Islet of Langerhans (tissue), 1 donor: Measurements from ENCODE around the gene CSTB.
"Not testable (repeated sequence)": the region's sequence is repeated elsewhere in the genome, so short reads cannot be mapped to it uniquely, and the experiment has no call there.

Experiments used
- FAIRE-seq: peaks from one replicate; lab custom pipeline; 2011; peaks lifted over from hg19 to GRCh38; lab: Jason Lieb, UNC

CSTB gene, protein sequence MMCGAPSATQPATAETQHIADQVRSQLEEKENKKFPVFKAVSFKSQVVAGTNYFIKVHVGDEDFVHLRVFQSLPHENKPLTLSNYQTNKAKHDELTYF

DNA sequence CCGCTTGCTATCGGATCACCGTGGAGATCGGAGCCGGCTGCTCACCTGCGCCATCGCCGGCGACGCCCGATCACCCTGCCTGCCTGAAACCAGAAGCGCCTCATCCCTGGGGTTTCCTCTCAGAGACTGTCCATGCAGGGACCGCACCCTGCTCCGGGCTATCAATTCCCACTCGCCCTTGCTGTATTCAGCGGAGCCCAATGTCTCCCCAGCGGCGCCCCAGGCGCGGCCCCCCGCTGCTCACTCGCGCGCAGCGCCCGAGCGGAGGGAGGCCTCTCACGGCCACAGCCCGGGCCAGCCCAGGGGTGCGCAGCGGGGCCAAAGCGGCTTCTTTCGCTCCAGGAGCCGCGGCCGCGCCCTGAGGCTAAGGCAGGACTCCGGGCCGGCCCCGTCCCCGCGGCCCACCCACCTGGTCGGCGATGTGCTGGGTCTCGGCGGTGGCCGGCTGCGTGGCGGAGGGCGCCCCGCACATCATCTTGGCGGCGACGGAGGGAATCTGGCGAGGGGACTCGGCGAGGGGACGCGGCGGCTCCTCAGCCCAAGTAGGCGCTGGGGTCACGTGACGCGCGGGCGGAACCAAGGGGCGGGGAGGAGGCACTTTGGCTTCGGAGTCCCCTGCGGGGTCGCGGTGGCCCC lies at the start of gene CSTB:
Gene CSTB (minus strand): TSS at position 514 of the 636 bp plus-strand sequence. CDS start 39 bp downstream, at position 475.
- FAIRE-seq = no peak

DNA sequence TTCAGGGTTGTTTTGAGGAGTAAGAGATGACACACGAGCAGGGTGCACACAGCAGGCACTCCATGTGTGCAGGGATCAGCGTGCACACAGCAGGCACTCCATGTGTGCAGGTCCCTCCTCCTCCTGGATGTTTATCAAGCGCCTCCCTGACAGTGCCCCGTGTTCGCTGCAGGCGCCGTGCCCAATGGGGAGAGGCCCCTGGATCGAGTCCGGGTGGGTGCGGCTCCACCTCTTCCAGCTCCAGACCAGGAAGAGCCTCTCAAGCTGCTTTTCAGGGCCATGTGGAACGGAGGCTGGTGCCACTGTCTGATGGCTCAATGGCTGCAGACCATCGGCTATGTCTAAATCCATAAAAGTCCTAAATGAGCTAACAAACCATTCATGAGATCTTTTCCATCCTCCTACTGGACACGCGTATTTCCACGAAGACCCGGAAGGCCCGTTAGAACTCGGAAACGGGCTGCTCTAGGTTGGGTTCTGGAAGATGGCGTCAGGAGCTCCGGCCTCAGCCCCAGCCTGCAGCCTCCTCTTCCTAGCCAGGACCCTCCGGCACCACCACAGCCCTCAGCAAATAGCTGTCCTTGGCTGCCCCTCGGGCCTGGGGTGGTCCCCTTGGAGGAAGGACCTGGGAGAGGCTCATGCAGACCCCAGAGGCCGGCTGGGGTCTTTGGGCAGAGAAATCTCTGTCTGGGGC lies 49.3 kb upstream of the CSTB start:
- no peak for FAIRE-seq

DNA sequence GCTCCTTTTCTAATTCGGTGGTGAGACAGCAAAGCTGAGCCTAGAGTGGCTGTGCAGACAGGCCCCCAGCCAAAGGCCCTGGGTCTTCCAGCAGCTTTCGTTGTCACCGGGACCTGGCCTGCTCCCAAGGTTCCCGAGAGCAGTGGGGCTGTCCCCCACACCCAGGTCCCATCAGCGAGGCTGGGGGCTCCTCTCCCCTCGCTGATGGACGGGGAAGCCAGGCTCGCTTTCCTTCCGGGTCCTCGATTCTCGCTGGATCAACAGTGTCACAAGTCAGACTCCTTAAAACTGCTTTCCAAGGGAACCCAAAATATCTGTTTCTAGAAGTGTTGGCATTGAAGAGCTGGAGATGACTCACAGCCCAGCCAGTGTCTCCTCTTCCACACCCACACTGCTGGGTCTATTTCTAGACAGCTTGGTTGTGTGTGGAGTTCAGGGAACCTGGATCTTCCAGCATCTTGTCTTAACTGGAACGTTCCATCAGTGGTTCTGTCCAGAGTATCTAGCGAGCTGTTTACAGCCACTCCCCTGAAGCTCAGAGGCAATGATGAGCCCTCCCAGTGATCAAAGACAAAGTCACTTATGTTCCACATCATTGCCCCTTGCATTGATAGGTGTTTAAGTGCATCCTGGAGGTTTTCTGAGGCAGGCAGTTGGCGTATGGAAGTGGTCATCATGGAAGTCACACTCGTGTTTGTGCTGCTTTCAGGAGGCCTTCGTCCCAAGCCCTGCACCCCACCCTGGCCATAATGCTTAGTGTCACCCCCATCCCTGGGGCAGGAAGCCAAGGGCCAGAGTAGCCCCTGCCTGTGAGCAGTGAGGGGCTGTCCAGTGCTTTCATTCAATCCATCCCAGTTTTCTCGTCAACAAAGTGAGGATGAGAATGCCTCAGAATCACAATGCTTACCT lies 48.5 kb upstream of the CSTB start:
- no peak for FAIRE-seq

DNA sequence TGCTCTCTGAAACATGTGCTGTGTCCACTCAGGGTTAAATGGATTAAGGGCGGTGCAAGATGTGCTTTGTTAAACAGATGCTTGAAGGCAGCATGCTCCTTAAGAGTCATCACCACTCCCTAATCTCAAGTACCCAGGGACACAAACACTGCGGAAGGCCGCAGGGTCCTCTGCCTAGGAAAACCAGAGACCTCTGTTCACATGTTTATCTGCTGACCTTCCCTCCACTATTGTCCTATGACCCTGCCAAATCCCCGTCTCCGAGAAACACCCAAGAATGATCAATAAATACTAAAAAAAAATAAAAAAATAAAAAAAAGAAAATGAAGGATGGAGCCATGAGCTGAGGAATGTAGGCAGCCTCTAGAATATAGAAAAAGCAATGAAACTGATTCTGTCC lies 46.6 kb upstream of the CSTB start:
- not testable (repeated sequence) for FAIRE-seq

DNA sequence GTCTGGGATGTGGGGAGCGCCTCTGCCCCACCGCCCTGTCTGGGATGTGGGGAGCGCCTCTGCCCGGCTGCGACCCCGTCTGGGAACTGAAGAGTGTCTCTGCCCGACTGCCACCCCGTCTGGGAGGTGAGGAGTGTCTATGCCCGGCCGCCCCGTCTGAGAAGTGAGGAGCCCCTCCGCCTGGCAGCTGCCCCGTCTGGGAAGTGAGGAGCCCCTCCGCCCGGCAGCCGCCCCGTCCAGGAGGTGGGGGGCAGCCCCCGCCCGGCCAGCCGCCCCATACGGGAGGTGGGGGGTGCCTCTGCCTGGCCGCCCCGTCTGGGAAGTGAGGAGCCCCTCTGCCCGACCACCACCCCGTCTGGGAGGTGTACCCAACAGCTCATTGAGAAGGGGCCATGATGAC lies 46.1 kb upstream of the CSTB start:
- not testable (repeated sequence) for FAIRE-seq

DNA sequence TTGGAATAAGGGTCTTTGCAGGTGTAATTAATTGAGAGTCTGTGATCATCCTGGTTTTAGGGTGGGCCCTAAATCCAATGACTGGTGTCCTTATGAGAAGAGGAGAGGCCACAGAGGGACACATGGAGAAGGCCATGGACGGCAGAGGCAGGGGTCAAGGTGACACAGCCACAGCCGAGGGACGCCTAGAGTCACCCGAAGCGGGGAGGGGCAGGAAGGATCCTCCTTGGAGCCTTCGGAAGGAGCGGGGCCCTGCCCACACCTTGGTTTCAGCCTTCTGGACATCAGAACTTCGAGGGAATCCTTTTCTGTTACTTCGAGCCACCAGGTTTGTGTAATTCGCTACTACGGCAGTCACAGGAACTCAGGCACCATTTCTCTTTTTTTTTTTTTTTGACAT lies 44.4 kb upstream of the CSTB start:
- no peak for FAIRE-seq

DNA sequence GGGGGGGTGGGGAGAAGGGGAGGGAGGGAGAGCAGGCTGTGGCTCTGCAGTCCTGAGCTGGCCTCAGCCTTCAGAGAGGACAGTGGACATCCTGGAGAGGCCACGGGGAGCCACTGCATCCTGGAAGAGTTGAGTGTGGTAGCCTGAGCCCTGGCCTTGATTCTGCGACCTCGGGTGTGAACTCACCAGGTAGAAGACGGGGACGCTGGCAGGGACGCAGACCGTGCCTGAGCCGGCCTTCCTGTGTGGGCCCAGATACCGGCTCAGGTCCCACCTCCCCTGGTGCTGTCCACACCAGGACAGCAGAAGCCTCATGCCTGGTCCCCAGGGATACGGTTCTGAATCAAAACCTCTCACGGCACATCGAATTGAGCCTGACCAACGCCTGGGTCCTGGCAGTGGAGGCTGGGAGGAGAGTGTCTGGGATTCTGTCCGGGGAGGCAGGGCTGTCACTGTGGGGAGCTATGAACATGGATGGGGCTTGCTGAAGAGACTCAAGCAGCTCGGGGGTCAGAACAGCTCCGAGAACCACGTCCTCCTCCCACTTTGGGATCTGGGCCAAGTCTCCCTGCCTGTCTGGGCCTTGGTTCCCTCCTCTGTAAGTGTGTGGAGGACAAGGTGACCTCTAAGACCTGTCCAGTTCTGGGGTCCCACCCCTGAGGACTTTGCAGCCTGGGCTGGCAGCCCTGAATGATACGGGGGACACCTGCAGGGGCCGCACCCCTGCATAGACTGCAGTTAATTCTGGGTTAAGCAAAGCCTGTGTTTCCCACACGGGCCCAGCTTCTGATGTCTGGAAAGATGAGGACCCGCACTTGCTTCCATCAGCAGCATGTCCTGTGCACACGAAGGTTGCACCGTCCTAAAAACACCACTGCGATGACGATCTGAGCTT lies 43.6 kb upstream of the CSTB start:
- FAIRE-seq = no peak

DNA sequence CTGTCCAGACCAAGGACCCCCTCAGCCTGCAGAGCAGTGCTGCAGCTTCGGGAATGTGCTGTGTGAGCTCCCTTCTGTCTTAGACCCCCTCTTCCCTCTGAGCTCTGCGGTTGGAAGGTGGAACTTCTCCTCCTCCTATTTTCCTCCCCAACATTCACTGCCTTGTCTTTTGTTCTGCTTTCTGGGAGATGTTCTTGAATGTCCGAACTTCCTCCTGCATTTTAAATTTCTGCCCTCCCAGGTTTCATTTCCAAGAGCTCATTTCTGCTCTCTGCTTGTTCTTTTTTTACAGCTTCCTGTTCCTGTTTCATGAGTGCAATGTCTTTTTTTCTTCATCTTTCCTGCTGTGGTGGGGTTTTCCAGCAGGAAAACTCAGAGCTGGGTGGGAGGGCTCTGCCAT lies 42.6 kb upstream of the CSTB start:
- FAIRE-seq = no peak

DNA sequence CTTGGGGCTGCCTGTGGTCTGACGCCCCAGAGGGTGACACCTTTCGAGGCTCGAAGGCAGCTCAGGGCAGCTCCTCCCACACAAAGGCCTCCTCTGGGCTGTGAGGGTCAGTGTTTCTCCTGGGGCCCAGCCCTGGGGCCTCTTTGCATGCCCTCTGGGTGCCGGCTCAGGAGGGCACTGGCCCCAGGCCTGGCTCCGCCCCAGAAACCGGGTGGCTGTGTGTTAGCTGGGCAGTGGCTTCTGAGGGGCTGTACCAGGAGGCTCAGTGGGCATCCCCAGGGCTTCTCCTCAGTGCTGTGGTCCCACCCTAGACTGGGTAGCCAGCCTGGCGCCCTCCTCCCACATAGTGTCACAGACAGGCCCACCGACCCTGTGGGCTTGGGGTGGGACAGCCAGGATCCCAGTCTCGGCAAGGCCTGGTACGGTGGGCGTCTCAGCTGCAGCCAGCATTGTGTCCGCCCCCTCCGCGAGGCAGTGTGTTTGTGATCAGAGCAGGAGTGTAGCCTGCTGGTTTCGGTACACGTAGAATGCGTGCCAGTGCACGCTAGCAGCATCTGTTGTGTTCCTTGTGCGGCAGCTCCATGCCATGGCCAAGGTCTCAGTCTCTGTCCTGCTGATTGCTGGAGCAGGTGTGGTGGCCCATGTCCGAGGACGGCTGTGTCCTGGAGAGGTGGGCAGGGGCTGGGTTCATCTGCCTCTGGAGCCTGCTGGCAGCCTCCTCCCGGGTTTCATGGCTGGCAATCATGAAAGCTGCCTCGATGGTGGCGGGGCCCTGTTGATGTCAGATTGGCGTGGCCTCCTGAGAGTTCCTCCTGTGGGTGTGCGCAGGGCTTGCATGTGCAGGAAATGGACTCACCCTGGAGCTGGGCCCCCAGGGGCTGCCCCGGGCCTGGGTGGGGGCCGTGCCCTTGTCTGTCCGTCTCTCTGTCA lies 41.3 kb upstream of the CSTB start:
- FAIRE-seq = no peak

DNA sequence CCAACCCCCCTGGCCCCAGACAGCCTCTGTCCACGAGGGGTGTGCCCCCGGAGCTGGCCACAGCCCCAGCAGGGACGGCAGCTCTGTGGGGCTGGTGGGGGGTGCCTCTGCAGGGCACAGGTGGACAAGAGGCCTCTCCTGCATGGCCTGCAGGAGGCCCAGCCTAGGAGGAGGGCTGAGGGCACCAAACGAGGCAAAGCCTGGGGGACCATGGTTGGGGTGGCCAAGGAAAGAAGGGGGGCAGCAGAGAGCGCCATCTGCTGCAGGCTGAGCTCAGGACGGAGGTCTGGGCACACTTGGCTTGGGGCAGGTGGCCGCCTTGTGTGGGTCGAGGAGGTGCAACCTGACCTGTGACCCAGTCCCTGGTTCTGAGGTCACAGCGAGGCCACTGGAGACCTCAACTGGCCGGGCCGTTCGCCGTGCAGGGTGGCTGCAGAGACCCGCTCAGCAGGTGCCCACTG lies 40.5 kb upstream of the CSTB start:
- FAIRE-seq = no peak

DNA sequence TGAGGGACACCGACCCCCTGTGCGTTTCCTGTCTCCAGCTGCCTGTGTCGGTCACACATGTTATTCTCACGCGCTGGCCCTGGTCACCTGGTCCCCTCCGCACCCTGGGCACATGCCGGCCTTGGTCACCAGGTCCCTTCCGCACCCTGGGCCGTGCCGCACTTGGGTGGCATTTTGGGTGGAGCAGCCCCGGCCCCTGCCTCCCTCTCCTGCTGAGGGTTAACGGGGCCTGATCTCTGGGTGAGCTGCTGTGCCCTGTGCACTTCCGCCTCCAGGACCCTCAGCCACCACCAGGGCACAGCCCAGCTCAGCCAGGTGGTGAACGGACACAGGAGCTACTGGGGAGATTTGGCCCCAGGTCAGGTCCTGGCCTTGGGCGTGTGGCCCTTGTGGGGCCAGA lies 39.9 kb upstream of the CSTB start:
- FAIRE-seq = no peak

DNA sequence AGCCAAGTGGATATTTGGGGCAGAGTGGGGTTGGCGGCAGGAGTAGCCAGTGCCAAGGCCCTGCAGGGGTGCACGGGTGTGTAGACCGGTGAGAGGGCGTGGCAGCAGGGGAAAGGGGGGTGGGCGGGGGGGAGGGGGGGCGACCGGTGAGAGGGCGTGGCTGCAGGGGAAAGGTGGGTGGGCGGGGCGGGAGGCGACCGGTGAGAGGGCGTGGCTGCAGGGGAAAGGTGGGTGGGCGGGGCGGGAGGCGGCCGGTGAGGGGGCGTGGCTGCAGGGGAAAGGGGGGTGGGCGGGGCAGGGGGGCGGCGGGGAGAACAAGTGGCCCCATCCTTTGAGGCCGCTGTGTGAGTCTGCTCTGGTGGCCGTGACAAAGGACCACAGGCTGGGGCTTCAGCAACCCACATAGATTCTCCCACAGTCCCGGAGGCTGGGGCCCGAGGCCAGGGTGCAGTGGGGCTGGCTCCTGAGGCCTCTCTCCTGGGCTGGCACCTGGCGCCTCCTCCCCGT lies 39.1 kb upstream of the CSTB start:
- FAIRE-seq = no peak

DNA sequence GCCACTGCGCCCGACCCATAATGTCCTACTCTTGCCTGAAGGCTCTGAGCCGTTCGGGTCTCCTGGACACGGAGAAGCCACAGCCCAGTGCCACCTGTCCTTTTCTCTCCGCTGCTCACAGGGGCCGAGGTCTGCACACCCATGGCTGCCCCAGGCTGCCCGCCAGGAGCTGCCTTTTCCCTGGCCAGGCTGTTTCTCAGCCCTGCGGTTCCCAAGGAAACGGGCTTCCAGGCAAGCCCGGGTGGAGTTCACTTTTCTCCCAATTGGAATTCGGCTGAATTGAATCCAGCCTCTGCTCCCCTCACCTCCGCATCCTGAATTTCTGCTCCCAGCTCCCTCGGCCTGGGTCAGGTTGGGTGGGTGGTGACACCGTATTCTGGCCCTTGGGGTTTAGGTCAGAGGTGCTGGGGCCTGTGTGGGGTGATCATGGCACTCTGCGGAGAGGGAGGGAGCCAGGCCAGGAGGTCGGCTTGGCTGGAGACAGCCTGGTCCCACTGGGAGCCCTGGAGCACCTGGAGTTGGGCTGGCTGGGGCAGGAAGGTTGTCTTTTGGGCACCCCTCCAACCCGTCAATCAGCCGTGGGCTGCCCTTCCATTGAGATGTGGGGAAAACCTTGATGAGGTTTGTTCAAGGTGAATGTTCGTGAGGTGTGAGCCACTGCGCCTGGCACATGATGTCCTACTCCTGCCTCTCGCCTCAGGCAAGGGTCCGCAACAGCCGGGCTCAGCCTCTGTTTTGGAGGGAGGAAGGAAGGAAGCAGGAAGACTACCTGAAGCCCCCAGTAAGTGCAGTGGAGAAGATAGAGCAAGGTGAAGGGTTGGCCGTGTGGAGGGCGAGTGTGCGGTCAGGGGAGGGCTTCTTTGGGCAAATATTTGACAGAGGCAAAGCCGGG lies 38.4 kb upstream of the CSTB start:
- FAIRE-seq = no peak

DNA sequence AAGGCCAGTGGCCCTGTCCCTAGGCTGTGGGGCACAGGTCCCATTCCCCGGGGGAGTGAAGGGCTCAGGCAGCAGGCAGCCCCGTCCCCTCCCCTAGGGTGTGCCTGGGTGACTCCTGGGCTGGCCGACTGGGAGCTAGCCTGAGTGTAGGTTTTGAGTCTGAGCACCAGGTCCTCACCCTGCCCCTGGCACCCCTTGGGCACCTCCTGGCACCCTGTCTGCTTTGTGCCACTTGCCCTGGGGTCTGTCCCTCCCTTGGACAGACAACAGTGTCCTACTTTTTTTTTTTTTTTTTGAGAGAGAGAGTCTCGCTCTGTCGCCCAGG lies 37.5 kb upstream of the CSTB start:
- no peak for FAIRE-seq

DNA sequence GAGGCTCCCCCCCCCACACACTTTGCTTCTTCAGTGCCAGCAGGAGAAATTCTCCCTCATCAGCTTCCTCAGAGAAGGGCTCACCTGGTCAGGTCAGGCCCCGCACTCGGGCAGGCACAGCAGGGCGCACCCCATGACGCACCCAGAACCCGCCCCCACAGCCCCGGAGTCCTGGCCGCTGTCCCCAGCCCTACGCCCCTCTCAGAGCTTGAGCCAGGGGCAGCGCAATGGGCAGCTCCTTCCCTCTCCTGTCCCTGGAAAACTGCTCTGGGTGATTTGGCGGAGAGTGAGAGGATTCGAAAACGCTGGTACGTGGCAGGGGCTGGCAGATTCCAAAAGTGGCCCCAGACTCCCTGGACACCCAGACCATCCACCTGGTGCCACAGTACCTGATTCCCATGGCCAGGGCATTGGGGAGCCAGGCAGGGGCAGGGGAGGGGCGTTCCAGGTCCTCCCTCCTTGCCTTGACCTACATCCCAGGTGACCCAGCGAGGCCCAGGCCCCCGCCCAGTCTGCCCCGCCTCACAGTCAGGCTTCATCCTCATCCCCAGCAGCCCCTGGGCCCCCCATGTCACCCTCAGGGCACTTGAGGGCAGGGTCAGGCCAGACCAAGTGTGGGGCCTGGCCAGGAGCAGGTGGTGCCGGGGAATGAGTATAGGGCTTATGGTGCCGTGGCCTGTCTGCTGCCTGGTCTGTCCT lies 37.0 kb upstream of the CSTB start:
- no peak for FAIRE-seq

DNA sequence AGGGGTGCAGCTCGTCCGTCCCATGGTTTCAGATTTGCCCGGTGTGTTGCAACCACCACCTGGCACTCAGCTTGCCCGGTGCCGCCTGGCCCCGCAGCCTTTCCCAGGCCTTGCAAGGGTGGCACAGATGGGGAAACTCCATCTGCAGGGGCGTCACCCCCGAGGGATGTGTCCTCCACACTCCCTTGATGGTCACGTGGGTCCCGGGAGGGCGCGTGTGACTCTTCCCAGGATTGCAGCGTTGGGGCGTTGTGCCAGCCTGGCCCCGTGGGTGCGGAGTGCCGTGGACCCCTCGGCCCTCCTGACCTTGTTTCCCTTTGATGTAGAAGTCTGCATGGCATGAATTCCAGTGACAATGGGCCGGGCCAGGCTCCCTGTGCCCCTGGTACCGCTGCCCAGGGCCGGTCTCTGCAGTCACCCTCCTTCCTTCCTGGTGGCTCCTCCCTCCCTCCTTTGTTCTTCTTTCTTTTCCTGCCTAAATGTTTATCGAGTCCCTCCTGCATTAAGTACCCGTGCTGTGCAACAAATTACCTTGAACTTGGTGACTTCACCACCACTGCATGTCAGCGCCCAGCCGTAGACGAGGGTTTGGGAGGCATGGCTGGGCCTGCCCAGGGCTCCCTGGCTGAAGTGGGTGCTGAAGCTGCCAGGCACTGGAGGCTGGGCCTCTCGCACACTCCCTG lies 36.2 kb upstream of the CSTB start:
- no peak for FAIRE-seq

DNA sequence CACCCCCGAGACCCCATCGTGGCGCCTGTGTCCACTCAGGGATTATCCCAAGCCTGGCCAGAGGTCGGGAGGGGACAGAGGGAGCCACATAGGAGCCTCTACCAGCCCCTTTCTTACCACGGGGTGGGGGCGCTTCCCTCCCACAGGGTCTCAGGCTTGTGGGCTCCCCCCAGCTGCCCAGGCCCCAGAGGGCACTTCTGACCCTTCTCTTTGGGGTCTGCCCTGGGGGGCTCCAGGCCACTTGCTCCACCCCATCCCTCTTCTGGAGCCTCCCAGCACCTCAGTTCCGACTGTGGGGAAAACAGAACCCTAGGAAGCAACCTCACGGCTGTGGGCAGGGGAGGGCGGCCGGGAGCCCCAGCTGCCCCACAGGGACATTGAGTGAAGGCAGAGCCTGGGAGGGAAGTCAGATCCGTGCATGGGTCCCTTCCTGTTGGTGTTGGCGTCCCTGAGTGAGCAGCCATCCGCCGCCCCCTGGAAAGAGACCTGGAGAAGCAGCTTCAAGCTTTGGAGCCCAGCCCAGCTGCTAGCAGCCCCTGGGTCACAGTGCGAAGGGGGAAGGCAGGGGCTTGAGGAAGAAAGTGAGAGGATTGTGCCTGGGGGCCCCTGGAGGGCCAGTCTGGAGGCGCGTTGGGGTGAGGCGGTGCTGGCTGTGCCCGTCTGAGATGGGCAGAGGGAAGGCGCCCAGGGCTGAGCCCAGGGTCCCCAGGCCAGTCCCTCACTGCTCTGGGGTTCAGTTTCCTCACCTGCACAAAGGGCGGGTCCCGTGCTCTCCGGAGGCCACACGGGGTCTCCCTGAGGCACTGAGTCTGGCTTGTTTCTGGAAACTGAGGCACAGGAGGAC lies 35.4 kb upstream of the CSTB start:
- no peak for FAIRE-seq
